DND-41 (cell line): Measurements from ENCODE around the gene PPP1R12C.

Experiments used
- EZH2 ChIP-seq: IDR thresholded peaks from 3 replicates; pipeline ENCODE4 v1.6.1; 2012; ENCODE audit warnings: borderline replicate concordance, low read depth, mild to moderate bottlenecking, moderate library complexity, low read length, inconsistent platforms; ENCODE audit not compliant: severe bottlenecking
- TF ChIP-seq, protein P1 (sequence below): IDR thresholded peaks from 2 replicates; pipeline ENCODE4 v1.5.1; 2012; ENCODE audit warnings: borderline replicate concordance, low read length, moderate library complexity, mild to moderate bottlenecking; ENCODE audit not compliant: poor library complexity, severe bottlenecking; ENCODE audit errors: extremely low read depth

GRCh38 chr19:55044286-55044685, 73.2 kb downstream of the PPP1R12C start:
- TF ChIP-seq, protein P1, sequence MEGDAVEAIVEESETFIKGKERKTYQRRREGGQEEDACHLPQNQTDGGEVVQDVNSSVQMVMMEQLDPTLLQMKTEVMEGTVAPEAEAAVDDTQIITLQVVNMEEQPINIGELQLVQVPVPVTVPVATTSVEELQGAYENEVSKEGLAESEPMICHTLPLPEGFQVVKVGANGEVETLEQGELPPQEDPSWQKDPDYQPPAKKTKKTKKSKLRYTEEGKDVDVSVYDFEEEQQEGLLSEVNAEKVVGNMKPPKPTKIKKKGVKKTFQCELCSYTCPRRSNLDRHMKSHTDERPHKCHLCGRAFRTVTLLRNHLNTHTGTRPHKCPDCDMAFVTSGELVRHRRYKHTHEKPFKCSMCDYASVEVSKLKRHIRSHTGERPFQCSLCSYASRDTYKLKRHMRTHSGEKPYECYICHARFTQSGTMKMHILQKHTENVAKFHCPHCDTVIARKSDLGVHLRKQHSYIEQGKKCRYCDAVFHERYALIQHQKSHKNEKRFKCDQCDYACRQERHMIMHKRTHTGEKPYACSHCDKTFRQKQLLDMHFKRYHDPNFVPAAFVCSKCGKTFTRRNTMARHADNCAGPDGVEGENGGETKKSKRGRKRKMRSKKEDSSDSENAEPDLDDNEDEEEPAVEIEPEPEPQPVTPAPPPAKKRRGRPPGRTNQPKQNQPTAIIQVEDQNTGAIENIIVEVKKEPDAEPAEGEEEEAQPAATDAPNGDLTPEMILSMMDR: no peak
- no peak for TF ChIP-seq EZH2
